NCI-H774 (cell line): ENCODE data around the gene MAJIN.

Source experiments
- DNase-seq: peaks from one replicate; lab custom pipeline; 2025; lab: John Stamatoyannopoulos, UW

MAJIN gene

DNA sequence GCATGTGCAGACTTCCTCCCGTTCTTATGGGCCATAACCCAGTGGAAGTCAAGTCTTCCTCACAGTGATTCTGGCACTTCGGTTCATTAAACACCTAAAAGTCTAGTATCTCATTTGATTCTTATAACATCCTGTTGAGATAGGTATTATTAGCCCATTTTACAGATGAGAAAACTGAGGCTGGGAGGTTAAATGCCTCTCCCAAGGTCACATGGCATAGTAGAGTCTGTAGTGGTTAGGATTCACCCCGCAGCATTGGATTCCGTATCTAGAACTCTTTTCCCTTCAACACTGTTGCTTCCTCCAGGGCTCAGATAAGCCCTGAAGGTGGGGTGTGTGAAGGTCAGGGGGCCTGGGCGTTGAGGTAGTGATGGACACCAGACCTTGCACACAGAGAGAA lies 39.6 kb downstream of the MAJIN start:
- DNase-seq: no peak

- no peak for DNase-seq
These were observed 40.6 kb downstream of the MAJIN start for GRCh38 chr11:64931290-64931689.

DNA sequence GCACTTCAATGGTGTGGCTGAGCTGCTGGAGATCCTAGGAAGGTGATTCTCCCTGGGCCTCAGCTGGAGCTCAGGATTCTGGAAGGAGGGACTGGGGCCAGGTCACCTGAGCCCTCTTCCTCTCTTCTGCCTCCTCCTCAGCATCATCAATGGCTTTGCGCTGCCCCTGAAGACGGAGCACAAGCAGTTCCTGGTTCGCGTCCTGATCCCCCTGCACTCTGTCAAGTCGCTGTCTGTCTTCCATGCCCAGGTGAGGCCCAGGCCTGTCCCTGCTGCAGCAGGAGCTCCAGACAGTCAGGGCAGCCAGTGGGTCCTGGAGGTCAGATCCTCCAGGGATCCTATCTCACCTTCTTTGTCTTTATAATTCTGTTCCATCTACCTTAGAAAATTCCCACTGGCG lies 41.6 kb downstream of the MAJIN start:
- DNase-seq: no peak

DNA sequence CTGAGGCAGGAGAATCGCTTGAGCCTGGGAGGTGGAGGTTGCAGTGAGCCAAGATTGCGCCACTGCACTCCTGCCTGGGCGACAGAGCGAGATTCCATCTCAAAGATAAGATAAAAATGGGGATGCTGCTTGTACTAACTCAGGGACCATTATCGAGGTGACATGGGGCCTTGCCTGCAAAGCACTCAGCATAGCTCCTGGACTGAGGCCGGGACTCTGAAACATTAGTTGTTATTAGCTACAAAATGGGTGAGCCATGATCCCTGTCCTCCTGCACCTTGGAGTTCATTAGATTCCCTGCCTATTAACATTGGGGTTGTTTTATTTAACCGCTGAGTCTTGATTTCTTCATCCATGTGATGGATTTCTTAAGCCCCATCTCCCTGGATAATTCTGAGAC lies 42.3 kb downstream of the MAJIN start:
- DNase-seq: no peak

GRCh38 chr11:64928957-64929356 lies 43.0 kb downstream of the MAJIN start:
- DNase-seq: no peak

GRCh38 chr11:64926689-64927088 lies 45.2 kb downstream of the MAJIN start:
- no peak for DNase-seq

- DNase-seq: no peak
These were observed 46.1 kb downstream of the MAJIN start for GRCh38 chr11:64925536-64926436.

DNA sequence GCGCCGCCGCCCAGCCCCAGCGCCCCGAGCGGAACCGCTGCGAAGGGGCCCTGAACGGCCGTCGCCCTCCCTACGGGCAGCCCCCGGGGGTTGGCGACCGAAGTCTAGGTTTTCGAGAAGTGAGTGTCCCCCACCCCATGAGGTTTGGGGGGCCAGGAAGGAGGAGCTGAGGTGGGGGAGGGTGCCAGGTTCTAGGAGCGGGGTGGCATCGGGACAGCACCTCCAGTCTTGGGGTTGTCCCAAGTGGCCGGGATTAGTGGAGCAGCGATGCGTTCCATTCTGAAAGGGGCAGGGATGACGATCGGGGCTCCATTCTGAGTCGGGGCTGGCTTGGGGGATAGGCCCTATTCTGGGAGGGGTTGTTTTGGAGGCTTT lies 47.0 kb downstream of the MAJIN start:
- DNase-seq: no peak

DNA sequence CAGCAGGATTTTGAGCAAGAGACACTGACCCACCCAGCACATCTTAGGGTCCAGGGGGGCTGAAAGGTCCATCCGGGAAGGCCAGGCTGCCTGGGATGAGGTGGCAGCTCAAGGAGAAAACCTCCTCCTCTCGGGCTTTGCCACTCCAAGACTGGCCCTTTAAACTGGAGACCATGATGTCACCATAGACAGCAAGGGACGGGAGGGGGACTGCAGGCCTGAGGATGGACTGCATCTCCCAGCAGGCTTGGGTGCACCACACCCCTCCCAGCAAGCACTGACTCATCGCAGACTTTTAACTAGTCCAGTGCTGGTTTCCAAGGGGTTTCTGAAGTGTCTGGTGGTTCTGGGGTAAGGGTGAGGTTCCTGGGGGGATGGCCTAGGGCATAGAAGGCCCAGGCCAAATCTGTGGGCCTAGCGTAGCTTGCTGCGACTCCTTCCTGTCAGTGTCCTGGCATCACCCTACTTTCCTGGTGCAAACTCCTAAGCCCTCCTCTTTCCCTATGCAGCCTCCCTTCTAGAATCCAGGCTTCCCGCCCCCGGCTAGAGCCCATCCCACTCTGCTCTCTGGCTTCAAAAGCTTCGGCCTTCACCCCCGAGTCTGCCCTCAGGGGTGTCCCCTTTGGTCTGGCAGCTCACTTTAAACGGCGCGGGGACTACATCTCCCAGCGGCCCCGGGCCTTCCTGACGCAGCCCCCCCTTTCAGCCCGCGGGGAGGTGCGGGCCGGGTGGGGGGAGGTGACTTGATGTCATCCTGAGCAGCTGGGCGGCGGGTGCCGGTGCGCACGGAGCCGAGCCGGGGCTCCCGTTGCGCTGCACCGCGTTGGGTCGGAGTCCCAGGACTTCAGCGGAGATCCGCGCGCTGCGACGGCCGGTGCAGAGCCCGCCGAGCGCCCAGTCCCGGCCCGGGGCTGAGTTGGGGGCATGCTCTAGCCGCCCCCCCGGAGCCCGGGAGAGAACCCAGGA lies 47.7 kb downstream of the MAJIN start, which contains the start of gene PPP2R5B:
Gene PPP2R5B, plus strand, starts transcription at position 746 of the 966 bp plus-strand sequence. CDS start 1,046 bp downstream, outside the sequence.
- peak; percentile 86 for DNase-seq

- DNase-seq: no peak
These were observed 48.7 kb downstream of the MAJIN start for GRCh38 chr11:64923151-64923661.

DNA sequence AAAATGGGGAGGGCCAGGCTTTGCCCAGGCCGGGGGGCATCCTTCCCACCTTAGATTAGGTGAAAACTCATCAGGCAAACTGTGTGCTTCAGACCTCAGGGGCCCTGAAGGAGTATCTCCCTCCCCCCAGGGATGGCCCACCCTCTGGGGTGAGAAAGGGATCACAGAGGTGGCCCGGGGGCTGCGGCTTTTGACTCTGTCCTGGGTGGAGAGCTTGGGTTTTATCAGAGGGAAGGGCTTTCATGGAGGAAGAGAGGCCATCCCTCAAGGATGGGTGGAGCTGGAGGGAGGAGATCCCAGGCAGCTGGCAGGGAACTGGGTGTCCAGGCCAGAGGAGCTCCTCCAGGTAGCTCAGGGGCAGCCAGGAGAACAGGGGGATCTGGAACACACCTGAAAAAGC lies 50.5 kb downstream of the MAJIN start:
- DNase-seq: no peak

GRCh38 chr11:64920124-64920523 lies 51.8 kb downstream of the MAJIN start:
- no peak for DNase-seq

- DNase-seq: no peak
These were observed 52.3 kb downstream of the MAJIN start for GRCh38 chr11:64919627-64920026.

DNA sequence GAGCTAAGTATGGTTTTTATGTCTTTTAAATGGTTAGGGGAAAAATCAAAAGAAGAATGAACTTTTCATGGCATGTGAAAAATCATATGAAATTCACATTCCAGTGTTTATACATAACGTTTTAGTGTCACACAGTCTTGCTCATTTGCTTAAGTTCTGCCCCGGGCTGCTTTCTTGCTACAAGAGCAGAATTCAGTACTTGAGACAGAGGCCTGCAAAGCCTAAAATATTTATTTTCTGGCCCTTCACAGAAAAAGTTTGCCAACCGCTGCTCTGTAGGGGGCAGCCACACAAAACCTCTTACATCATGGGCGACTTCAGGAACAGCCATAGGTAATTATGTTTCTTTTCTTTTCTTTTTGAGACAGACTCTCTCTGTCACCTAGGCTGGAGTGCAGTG lies 53.9 kb downstream of the MAJIN start:
- no peak for DNase-seq

DNA sequence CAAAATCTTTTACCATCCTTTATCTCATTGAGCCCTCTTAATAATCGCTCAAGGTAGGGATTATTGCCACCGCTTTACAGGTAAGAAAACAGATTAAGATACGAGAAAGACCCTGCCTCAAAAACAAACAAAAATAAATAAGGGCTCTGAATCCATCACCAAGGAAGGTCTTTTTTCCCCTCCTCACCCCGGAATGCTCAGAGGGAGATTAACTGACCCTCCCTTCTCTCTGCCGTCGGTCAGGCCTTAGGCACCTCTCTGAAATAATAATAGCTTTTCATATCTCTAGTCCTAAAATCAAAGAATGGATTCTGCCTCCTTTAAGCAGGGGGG lies 54.3 kb downstream of the MAJIN start:
- no peak for DNase-seq

- peak; percentile 99 for DNase-seq
These were observed 54.9 kb downstream of the MAJIN start, which contains the start of gene ATG2A for GRCh38 chr11:64916775-64917662. Gene ATG2A (minus strand): TSS chr11:64917209. CDS start chr11:64917135, 74 bp downstream.

DNA sequence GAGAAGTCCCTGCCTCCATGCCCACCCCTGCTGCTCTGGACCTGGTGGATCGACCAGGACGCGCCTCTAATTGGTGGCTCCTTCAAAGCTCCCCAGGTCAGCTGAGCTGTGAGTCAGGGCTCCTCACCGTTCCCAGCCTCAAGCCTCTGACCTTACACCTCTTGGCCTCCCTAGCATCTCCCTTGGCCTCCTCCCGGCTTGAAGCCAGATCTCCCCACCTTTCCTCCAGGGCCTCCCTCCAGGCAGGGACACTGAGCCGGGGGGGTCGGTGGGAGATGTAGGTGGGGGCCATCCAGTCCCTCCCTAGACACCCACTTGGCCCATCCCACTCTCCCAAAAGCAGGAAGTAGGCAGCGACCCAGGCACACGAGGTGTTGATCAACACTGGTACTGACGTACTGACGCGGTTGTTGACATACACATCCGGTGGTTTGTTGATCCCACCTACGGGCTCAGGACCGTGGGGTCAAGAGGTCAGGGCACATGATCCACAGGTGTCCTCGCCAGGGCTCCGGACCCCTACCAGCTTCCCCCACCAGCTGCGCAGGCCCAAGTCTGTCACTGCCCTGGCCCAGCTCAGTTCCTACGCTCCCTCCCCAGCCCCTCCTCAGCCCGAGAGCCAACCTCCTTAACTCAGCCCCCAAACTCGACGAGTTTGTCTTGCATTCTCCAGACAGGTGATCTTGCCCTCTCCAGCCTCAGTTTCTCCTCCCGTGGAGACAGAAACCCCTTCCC lies 55.7 kb downstream of the MAJIN start:
- DNase-seq: no peak

DNA sequence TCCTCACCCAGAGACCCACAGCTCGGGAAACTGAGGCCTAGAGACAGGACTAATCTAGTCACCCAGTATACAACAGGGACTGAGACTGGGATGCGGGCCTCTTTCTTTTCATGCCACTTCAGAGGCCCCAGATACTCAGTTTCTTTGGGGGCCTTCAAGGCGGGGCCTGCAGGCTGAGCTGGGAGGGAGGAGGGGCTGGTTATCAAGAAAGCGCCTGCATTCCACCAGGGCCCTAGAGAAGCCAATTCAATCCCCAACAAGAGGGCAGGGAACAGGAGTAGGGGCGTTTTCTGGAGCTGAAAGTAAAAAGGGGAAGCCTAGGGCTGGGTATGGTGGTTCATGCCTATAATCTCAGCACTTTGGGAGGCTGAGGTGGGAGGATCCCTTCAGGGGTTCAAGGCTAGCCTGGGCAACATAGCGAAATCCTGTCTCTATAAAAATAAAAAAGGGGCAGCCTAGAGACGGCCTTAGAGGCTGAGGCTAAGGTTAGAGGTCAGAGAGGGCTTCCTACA lies 56.5 kb downstream of the MAJIN start:
- DNase-seq: no peak

GRCh38 chr11:64914123-64914522 lies 57.8 kb downstream of the MAJIN start:
- DNase-seq: no peak

GRCh38 chr11:64913171-64913727 lies 58.7 kb downstream of the MAJIN start:
- no peak for DNase-seq
